Measurements from ENCODE around the gene SOWAHA.

The SOWAHA gene

DNA sequence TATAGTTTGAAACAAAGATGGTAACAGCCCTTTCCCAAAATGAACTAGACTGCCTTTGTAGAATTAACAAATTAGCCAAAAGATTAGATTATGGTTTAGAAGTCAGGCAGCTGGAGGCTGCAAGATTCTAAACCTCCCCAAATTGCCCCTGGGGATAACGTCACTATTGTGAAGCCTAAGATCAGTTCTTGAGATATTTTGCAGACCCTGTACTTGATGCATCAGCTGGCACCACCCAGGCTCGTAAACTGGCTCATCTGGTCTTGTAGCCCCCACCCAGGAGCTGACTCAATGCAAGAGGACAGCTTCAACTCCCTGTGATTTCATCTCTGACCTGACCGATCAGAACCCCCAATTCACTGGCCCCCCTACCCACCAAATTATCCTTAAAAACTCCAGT is 4.2 kb upstream of the SOWAHA start:
- DNase-seq, result no peak

DNA sequence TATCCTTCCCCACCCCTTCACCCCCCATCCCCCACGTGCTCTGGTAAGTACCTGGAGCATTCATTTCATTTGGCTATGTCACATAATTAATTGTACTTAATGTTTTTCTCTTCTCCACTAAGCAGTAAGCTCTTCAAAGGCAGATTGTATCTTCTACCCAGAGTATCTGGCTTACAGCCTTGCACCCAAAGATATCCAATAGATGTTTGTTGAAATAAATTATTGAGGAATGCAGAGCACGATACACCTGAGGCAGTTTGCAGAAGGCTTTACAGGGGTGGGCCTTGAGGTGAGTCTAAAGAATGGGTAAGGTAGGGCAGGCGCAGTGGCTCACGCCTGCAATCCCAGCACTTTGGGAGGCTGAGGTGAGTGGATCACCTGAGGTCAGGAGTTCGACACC is 2.5 kb upstream of the SOWAHA start:
- DNase-seq, result no peak

DNA sequence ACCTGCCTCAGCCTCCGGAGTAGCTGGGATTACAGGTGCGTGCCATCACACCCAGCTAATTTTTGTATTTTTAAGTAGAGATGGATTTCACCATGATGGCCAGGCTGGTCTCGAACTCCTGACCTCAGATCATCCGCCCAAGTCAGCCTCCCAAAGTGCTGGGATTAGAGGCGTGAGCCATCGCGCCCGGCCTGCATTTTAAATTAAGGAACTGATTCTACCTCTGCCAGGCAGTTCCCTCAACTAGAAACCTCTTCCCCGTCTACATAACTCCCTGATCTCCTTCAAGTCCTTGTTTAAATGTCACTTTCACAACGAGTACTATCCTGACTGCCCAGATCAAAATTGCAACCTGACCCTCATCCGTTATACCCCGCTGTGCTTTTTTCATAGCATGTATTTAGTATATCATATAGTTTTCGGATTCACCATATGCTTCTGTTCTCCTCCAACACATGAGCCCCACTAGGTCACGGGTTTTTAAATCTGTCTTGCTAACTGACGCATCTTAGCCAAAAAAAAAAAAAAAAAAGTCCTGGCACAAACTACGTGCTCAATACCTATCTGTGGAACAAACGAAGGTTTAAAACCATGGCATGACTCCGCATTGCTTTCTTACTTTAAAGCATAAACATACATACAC is 858 bp upstream of the SOWAHA start:
- no peak for DNase-seq

DNA sequence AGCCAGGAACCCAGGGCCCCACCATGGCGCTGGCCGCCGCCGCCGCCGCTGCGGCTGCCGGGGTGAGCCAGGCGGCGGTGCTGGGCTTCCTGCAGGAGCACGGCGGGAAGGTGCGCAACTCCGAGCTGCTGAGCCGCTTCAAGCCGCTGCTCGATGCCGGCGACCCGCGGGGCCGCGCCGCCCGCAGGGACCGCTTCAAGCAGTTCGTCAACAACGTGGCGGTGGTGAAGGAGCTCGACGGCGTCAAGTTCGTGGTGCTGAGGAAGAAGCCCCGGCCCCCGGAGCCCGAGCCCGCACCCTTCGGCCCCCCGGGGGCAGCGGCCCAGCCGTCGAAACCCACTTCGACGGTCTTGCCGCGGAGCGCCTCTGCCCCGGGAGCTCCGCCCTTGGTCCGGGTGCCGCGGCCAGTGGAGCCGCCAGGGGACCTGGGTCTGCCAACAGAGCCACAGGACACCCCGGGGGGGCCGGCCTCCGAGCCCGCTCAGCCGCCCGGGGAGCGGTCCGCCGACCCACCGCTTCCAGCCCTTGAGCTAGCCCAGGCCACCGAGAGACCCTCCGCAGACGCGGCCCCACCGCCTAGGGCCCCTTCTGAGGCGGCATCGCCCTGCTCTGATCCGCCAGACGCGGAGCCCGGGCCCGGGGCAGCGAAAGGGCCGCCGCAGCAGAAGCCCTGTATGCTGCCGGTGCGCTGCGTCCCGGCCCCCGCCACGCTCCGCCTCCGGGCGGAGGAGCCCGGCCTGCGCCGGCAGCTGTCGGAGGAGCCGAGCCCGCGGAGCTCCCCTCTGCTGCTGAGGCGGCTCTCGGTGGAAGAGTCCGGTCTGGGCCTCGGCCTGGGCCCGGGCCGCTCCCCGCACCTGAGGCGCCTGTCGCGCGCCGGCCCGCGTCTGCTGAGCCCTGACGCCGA is 749 bp downstream of the SOWAHA start:
- peak; percentile 37 for DNase-seq

DNA sequence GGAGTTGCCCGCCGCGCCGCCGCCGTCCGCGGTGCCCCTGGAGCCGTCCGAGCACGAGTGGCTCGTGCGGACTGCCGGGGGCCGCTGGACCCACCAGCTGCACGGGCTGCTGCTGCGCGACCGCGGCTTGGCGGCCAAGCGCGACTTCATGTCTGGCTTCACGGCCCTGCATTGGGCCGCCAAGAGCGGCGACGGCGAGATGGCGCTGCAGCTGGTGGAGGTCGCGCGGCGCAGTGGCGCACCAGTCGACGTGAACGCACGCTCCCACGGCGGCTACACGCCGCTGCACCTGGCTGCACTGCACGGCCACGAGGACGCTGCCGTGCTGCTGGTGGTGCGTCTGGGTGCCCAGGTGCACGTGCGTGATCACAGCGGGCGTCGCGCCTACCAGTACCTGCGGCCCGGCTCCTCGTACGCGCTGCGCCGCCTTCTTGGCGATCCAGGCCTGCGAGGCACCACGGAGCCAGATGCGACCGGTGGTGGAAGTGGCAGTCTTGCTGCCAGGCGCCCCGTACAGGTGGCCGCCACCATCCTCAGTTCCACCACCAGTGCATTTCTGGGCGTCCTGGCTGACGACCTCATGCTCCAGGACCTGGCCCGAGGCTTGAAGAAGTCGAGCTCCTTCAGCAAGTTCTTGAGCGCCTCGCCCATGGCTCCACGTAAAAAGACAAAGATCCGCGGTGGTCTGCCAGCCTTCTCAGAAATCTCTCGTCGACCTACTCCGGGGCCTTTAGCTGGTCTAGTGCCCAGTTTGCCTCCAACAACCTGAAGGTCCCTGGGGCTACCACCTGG is 1.6 kb downstream of the SOWAHA start:
- no peak for DNase-seq

DNA sequence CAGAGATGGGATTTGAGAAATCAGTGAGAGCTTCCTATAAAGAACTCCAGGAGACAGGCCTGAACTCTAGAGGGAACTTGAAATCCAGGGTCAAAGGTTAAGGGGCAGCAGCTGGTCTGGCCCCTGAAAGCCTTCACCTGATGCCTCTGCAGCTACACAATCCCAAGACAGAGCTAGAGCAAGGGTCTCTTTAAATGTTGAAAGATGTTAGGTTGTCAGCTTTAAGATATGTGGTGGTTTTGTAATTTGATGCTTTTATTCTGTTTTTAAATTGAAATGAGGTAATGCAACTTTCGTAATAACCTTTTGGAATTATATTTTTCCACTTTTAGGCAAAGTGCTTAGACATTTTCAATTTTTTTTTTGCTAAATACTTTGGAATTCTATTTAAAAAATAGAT is 2.4 kb downstream of the SOWAHA start:
- DNase-seq, result no peak

DNA sequence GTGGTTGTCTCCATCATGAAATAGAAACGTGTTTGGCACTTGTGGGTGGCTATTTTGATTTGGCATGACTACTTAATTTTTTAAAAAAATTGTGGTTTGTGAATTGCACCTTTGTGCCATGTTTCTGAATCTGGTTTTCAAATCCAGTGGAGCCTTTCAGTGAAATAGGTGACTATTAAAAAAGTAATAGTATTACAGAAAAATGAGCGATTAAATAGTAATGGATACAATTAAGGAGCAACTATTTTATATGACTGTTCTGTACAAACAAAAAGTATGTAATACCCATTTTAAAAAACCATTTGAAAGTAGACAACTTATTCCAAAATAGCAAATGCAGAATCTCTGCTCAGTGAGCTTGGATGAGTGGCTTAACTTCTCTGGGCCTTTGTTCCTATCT is 3.0 kb downstream of the SOWAHA start:
- DNase-seq, result no peak

DNA sequence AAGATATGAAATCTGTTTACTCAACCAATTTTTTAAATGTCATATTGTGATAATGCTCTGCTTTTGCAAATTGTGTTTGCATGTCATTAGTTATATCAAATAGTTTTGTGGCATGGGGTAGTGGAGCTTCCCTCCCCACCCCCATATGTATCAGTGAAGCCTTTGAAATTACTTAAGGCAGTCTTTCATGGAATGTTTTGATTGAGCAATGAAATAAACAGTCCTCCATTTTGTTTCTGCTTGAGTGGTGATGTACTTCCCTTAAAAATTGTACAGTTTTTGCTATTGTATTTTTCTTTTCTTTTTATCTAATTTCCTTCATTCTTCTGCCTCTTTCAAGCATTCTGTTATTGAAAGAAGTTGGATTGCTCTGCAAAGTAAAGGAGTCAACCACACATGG is 3.5 kb downstream of the SOWAHA start:
- DNase-seq, result no peak

DNA sequence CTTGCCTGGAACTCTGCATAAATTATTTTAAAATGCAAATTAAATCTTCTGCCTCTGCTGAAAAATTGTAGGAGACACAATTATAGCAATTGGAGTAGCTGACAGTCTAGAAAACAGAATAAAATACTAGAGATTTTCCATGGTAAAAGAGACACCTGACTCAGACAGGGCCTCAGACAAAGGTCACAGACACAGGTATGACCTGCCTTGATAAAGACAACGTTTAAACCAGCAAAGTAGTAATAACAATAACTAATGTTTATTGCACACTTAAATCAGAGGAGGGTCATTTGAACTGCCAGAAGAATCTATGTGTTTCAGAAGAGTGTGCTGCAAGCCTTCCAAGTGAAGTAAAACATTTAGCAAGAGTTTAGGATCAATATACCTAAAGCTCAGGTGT is 3.9 kb downstream of the SOWAHA start:
- DNase-seq, result no peak

DNA sequence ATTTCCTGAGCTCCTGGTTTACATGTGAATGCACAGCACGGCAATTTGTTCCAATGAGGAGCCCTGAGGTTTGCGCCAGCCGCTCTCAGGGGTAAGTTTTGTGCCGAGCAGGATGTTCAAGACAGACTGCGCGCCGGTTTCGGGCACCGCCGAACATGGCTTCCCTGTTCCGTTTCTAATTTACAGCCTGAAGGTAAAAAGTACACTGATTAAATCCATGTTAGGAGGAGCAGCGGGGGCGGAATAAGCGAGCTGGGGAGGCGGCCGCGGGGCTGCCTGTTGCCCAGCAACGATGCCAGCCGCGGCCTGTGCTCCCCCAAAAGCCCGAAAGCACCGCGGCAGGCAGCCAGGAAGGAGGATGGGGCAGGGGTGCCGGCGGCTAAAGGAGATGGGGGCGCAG is 6.4 kb downstream of the SOWAHA start:
- no peak for DNase-seq

DNA sequence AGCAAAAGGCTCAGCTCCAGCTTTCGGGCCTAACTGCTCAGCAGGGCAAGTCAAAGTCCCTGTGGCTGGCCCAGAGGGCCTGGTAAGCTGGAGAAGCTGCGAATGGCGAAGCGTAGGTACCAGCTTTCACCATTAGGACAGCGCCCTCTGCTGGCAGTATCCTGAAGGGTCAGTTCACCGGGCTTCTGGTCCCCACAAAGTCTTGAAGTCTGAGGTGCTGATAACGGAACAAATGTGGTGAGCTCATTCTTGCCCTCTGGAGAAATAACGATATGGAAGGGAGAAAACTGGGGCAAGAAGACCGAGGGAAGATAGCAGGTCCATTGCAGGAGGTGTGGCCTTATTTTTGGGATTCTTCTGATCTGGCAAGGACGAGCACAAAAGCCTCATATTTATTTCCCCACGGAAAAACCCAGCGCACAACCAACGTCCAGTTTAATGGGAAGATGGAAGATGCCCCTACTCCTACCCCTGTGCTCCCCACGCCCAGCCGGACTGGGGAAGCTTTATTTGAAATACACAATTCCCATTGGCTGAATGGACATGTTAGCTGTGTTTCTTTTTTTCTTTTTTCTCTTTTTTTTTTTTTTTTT is 7.2 kb downstream of the SOWAHA start:
- DNase-seq, result peak; percentile 92

DNA sequence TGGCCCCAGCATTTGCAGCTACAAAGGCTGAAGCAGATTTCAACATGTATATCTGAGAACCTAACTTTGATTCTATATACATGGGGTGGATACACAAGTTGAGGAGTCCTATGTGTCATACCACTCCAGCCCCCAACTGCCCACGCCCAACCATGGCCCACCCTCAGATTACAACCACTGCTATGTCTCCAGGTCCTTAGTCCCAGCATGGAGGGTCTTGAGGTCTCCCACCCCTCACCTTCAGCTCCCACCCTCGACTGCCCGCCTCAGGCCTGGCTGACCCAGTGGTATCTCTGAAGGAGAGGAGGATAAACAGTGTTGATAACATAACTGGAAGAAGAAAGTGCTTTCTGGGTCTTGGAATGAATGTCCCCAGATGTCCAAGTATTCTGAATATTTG is 8.2 kb downstream of the SOWAHA start:
- DNase-seq, result no peak

DNA sequence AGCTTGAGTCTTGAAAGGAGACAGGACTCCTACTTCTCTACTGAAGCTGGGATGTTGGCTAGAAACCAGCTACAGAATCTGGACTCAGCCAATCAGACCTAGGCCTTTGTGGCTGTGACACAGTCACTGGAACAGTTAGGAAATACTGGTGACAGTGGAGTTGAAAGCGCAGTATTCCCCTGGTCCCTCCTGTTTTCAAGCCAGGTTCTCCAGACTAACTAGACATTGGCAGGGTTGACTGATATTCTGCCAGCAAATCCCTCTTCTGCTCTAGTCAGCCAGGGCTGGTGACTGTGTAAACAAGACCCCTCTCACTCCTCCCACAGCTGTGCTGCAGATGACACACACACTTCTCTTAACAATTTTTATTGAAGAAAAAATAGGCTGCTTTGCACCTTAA is 8.7 kb downstream of the SOWAHA start:
- DNase-seq, result no peak

DNA sequence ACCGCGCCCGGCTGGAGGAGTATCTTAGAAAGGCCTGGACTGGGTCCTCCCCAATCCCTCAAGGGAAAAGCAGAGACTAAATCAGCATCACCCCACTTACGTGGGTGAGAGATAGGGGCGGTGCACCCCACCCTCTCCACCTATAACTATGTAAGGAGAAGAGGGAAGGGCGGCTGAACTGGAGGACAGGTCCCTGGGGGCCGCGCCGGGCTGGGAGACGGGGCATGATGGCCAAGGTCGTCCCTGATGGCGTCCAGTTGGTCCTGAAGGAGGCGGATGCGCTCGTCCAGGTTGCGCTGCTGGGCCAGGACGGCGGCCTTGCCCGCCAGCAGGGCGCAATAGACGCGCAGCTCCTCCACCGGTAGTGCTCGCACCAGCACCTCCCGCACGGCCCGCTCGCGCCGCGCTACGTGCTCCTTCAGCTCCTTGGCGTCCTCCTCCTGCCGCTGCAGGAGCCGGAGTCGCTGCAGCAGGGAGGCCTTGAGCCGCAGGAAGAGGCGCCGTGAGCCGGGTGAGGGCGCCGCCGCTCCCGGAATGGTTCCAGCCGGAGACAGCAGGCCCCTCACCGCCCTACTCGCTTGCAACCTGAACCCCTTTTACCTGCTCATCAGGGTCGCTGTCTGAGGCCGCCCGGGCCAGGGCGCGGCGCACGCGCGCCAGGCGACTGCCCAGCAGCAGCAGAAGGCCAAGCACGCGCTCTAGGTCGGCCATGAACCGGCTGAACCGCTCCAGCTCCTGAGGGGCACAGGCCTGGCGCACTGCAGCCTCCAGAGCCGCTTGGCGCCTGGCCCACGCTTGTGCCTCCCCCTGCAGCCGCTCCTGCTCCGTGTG is 9.8 kb downstream of the SOWAHA start:
- peak; percentile 33 for DNase-seq

DNA sequence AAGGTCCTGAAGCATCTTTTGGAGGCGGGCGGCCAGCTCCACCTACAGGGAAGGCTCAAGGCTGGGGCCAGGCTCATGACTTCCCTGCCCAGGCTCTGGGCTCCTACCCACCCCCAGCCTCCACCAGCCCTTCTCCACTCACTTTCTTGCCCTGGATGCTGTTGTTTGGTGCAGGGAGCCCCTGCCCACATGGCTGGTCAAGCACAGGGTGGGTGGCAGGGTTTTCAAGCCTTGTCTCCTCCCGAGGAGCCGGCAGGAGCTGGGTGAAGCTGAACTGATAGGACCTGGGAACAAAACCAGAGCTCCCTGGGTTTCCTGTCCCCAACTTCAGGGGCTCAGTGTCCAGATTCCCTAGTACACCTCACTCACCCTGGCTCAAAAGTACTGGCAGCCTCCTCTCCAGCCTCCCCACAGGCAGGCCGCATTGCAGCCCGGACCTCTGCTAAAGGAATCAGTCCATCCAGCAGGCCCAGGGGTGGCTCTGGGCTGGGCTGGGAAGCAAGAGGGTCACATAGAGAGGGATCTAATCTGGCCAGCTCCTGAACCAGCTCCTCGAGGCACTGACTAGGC is 10.5 kb downstream of the SOWAHA start:
- DNase-seq, result no peak

DNA sequence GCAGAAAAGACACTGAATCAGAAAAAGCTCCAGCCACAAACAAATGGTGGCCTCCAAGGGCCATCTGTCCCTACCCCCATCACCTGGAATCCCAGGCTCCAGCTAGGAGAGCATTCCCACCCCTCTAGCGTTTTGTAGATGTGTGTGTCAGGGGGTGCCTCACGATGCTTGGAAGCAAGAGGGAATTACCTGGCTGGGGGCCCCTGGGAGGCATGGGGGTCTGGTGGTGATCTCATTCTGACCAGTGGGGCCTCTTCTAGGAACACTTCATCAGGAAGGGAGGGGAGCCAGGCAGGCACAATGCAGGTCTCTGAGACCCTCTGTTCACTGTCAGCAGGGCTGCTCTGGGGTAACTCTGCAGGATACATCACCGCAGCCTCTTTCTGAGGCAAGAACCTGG is 11.3 kb downstream of the SOWAHA start:
- no peak for DNase-seq

DNA sequence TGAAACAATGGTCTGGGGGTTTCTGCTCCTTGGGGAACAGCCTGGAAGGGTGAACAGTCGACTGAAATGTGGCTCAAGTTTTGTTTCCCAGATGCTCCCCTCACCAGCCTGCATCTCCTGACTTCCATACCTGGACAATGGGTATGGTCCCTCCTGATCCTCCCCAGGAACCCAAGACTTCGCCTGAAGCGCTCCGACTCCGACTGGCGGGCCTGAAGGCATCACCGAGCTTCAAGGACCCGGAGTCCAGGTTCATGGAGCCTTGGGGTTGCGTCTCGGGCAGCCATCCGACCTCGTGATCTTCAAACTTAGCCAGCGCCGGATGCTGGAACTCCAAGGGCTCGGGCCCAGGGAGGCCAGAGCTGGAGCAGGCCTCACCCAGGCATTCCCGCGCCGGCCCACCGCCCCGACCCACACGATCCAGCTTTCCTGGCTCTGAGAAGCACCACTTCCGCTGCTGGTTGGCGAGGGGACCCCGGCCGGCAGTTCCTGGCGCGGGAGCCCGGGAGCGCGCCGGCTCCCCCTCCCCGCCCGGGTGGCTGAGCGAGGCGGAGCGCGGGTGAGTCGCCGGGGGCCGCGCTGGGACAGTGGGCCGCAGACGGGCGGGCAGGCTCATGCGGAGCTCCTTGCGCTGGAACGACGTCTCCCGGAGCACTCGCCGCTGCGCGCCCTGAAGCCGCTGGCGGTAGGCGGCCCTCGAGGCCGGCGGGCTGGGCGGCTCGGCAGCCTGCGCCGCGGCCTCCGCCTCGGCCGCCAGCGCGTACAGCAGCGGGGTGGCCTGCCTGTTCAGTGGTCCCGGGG is 12.1 kb downstream of the SOWAHA start:
- DNase-seq, result no peak

DNA sequence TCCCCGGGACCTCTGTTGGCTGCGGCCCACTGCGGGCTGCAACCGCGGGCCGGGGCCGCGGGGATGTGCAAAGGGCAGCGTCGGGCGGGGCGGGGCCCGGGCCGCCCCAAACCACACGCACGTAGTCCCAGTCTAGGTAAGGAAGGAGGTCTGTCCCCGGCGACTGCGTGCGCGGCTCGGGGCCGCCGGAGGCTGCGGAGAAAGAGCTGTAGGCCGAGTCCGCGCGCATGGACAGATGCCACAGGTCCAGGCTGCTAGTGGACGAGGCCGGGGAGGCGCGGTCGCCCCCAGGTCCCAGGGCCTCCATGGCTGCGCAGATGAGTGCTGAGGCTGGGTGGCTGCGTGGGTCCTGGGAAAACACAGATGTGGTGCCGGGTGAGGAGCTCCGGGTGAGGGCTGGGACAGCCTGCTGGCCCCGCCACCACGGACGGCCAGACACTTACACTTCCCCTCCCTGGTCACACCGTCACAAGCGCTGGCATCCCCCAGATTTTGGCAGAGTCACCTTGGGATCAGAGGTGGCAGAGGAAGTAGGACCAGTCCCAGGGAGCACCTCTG is 12.8 kb downstream of the SOWAHA start:
- DNase-seq, result peak; percentile 28

DNA sequence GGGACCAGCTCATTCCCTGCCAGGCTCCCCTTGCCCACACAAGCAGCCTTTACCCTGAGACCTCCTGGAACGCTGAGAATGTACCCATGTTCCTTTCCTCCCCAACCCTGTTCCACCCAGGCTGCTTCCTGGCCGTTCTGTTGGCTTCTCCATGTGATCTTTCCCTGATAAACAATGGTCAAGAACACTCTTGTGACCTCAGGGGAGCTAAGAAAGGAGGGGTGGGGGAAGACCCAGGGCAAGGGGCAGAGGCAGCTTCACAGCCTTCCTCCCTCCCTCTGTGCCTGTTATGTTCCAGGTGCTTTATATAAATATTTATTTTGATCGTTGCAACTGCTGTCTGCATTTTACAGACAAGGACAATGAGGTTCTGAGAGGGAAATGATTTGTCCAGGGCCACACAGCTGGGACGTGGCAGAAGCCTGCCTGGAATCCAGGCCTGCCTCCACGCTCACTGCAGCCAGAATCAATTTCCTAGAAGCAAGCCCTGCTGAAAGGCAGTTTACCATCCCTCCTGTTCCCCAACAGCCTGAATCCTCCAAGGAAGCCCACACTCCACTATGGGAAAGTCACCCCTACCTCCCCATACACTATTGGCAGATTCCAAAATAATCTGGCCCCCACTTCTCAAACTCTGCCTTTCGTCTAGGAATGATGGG is 13.5 kb downstream of the SOWAHA start:
- DNase-seq, result no peak

DNA sequence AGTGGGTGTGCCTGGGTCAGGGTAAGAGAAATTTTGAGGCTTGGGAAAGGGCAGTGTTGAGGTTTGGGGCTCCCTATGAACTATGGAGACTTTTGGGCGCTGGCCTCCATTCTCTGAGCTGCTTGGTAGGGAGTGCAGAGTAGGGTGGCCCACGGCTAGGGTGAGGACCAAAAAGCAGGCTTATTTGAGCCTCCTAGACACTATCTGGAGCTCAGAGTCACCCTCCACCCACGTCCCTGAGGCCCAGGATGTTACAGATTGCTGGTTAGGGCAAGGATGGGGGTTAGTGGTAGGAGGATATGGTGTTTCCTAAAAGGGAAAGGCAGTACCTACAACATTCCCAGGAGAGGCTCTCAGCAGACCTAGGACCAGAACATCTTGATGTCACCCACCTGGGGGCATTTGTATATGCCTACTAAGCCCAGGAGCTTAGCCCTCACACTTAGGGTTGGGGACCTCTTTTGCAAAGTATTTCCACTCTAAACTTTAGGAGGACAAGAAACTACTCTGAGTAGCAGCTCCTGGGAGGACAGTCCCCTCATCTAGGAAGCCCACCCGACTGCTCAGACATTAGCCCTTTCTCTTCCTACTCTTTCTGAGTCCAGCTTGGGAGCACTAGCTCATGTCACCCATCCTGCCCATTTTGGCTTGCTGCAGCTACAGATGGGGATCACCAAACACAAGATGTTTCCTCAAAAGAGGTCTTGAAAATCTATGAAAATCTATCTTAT is 15.0 kb downstream of the SOWAHA start:
- no peak for DNase-seq

All from activated CD4-positive, alpha-beta T cell treated with anti-CD3 and anti-CD28 coated beads, Interleukin-10, Interleukin-2, amounts not matched to agents 100 ng/mL and 50 ng/mL, durations not matched to agents 16 hours and 8 hours (primary cell).